Heart left ventricle (tissue), 16 donors: ENCODE results near the gene ZNF511. TPM values are rescaled to one million over a fixed set of nuclear protein-coding genes. Genes with fewer than 3 reads are reported as not detected.

Source experiments
- ATAC-seq, 4 donors: fragments of 200-7000 bp; cut with Tn5 transposase; one replicate each; pipeline ENCODE4 v1.9.1; 2020 to 2022; ENCODE audit warnings: moderate library complexity in 4 of 4, mild to moderate bottlenecking in 3 of 4, moderate number of reproducible peaks in 1 of 4
- DNase-seq, 5 donors: peaks; one replicate each; pipeline ENCODE4 v3.0.0-alpha.2; 2020
- H3K27ac ChIP-seq, 12 donors: fragments of 200-600 bp; sonication (generic) in 4 of 12; one replicate each; pipeline versions ENCODE4 v1.5.0 to v1.8.0; 2016 to 2022; ENCODE audit warnings: mild to moderate bottlenecking in 2 of 12
- H3K27me3 ChIP-seq, 9 donors: fragments of 200-600 bp; sonication (generic) in 2 of 9; one replicate each; pipeline versions ENCODE4 v1.5.1 to v1.8.0; 2016 to 2022; ENCODE audit warnings: mild to moderate bottlenecking in 3 of 9
- H3K36me3 ChIP-seq, 9 donors: fragments of 200-600 bp; sonication (generic) in 2 of 9; one replicate each; pipeline versions ENCODE4 v1.5.0 to v1.8.0; 2018 to 2022; ENCODE audit warnings: mild to moderate bottlenecking in 2 of 9
- H3K4me1 ChIP-seq, 12 donors: fragments of 200-600 bp; sonication (generic) in 4 of 12; one replicate each; pipeline versions ENCODE4 v1.5.0 to v1.8.0; 2016 to 2022; ENCODE audit warnings: mild to moderate bottlenecking in 3 of 12
- H3K4me3 ChIP-seq, 12 donors: fragments of 200-600 bp; sonication (generic) in 4 of 12; one replicate each; pipeline versions ENCODE4 v1.5.0 to v1.8.0; 2017 to 2022; ENCODE audit warnings: mild to moderate bottlenecking in 9 of 12, moderate library complexity in 4 of 12
- H3K9me3 ChIP-seq, 12 donors: fragments of 200-600 bp; sonication (generic) in 4 of 12; one replicate each; pipeline versions ENCODE4 v1.5.0 to v1.8.0; 2016 to 2022; ENCODE audit warnings: mild to moderate bottlenecking in 1 of 12
- CTCF ChIP-seq, 12 donors: fragments of 200-600 bp; sonication (generic) in 4 of 12; IDR thresholded peaks; one replicate each; pipeline versions ENCODE4 v1.5.0 to v1.8.0; 2018 to 2022; ENCODE audit warnings: antibody characterized with exemption in 12 of 12, mild to moderate bottlenecking in 5 of 12
- POLR2A ChIP-seq, 2 donors: fragments of 450-650 bp; IDR thresholded peaks; one replicate each; pipeline ENCODE4 v1.6.1; 2017; ENCODE audit warnings: antibody characterized with exemption in 2 of 2, mild to moderate bottlenecking in 2 of 2, moderate library complexity in 2 of 2
- WGBS, 4 donors: extraction: QIAGEN DNeasy Blood & Tissue Kit in 2 of 4; methylation state at CpG; one replicate each; pipeline versions ENCODE4 v1.1.5 to v1.1.7; 2013 to 2018; 5-methylcytosine and 5-hydroxymethylcytosine counted together
- intact Hi-C, 10 donors: fragments of 100-400 bp; cut with DNase I; formaldehyde crosslinking; loops; one replicate each; pipeline versions ENCODE4 v1.11.1 to v1.14.2; 2022
- polyA plus RNA-seq, 2 donors: library from polyadenylated mRNA; stranded (reverse); fragments of 200-250 nt; gene quantifications; one replicate each; pipeline ENCODE4 v1.2.3, GENCODE V29; 2013
- total RNA-seq, 9 donors: library from RNA; depleted of rRNA in 2 of 9; stranded (reverse); fragments of >200 nt in 2 of 9; fragmentation: NEBNext Ultra II Directional in 3 of 9; extraction: Animal tissue kit (Norgen Biotek cat#: 25700) in 3 of 9; gene quantifications; one replicate each; pipeline versions ENCODE4 v1.1.0 to v1.2.4, GENCODE V29; 2016 to 2023
- donor health status: ischemic (EF 13 %, LVEDD 7.1; RV severe dilation, severe dysfunction).
- donor health status: healthy with polysubstance abuse.
- donor health status: DM: no; HTN: yes; CAD: no.
- donor health status: DM: no; HTN: no; CAD: no.
- donor health status: ischemic (EF 25% LVEDD 6.9; RV normal size, moderate dysfunction).
- donor health status: ischemic (EF 25% LVEDD 5.7; RV mildly dilated, moderate dysfunction).
- donor health status: healthy.
- donor health status: DM: yes; HTN: yes; CAD: no.
- donor health status: ischemic (EF 35%, LVEDD 5.7; RV mildly dilated, moderate dysfunction).
- donor health status: nonischemic (EF 11% LVEDD 7.7; RV severe dilation, severe dysfunction).
- donor health status: DM: yes; HTN: yes; CAD: no.
- donor health status: PGD.
- donor health status: ischemic (EF 29% LVEDD 5.4; RV normal size, mild dysfunction).
- donor health status: nonischemic (EF 23%, LVEDD 6.1; RV moderate dilation, normal function).

Gene ZNF511
- total and polyA plus RNA-seq, 11 donors = 34.5 to 80.4 (median 41.8) TPM

GRCh38 chr10:133335246-133336117, 26.8 kb downstream of the ZNF511 start:
- 2 to 6% (median 4%) methylated on average over 25 to 75 of the region's 75 CpGs for WGBS, 4 donors
- intact Hi-C loops = loop anchor here in 1 of 10 donors (10.0 kb wide), 1 partner anchor 179 kb away; no protein-coding TSS in a partner anchor
- TF ChIP-seq POLR2A (IDR thresholded peaks at IDR 0.05) (no peak), CTCF (IDR thresholded peaks at IDR 0.05) (no peak)
- Histone ChIP-seq H3K9me3 (no peaks in the 10 kb centered on the region), H3K27ac (no peak overlapping the region), H3K27me3 (peaks cover 32 to 77% (median 48%) of the 10 kb centered on the region in 9 donors), H3K4me3 (peak overlapping the region; percentile 5 to 50 (median 41)), H3K36me3 (no peaks in the 10 kb centered on the region), H3K4me1 (peaks cover 5 to 25% (median 18%) of the 10 kb centered on the region in 12 donors)
- peak in 3 of 5 donors; percentile 57 to 63 (median 61) for DNase-seq
- peak in 1 of 4 donors; percentile 27 for ATAC-seq

GRCh38 chr10:133336118-133336576, 27.4 kb downstream of the ZNF511 start:
- H3K9me3 ChIP-seq = no peaks in the 10 kb centered on the region
- H3K27me3 ChIP-seq = peaks cover 32 to 71% (median 43%) of the 10 kb centered on the region in 9 donors
- no peak overlapping the region for H3K27ac ChIP-seq
- H3K4me1 ChIP-seq = peaks cover 5 to 25% (median 18%) of the 10 kb centered on the region in 12 donors
- DNase-seq (no peak), ATAC-seq (no peak)
- peak overlapping the region in 11 of 12 donors; percentile 5 to 50 (median 42) for H3K4me3 ChIP-seq
- 8 to 17% (median 12%) methylated on average over 6 to 41 of the region's 41 CpGs for WGBS, 4 donors
- intact Hi-C loops = loop anchor here in 1 of 10 donors (10.0 kb wide), 1 partner anchor 179 kb away; no protein-coding TSS in a partner anchor
- TF ChIP-seq POLR2A (IDR thresholded peaks at IDR 0.05) (no peak), CTCF (IDR thresholded peaks at IDR 0.05) (no peak)
- H3K36me3 ChIP-seq = no peaks in the 10 kb centered on the region

- H3K4me1 ChIP-seq = peaks cover 5 to 25% (median 18%) of the 10 kb centered on the region in 12 donors
- no peak for TF ChIP-seq POLR2A (IDR thresholded peaks at IDR 0.05)
- no peak for TF ChIP-seq CTCF (IDR thresholded peaks at IDR 0.05)
- H3K27ac ChIP-seq = no peak within 1 kb of the TSS
- H3K36me3 ChIP-seq = no peaks in the 10 kb centered on the region
- H3K4me3 ChIP-seq = peak within 1 kb of the TSS in 11 of 12 donors; percentile 5 to 50 (median 42)
- peaks cover 30 to 70% (median 40%) of the 10 kb centered on the region in 9 donors for H3K27me3 ChIP-seq
- 18 to 22% (median 20%) methylated on average over 54 to 63 of the region's 63 CpGs for WGBS, 4 donors
- peak in 1 of 5 donors; percentile 21 for DNase-seq
- ATAC-seq = no peak
- intact Hi-C loops = loop anchor here in 1 of 10 donors (10.0 kb wide), 1 partner anchor 178 kb away; no protein-coding TSS in a partner anchor
- H3K9me3 ChIP-seq = no peaks in the 10 kb centered on the region
These were observed 28.1 kb downstream of the ZNF511 start, which contains the start of gene CALY for GRCh38 chr10:133336577-133337369. CALY (minus strand) TSS chr10:133336896; CDS start chr10:133328989, 7,907 bp downstream.
